ENCODE measurements around the gene BCL7C. TPM values are rescaled to one million over a fixed set of nuclear protein-coding genes. Genes with fewer than 3 reads are reported as not detected.
"Not testable (repeated sequence)": the region's sequence is repeated elsewhere in the genome, so short reads cannot be mapped to it uniquely, and the experiment has no call there.

The BCL7C gene
- total RNA-seq = 10 to 100 TPM; 18.0 to 45.3 (median 30.9) TPM
- polyA plus RNA-seq = 10 to 100 TPM in 2 of 3 donors, 1 to 10 TPM in 1; 7.7 to 88.3 (median 50.1) TPM
- long read RNA-seq, donor 1, transcript BCL7C-201 (6 exons, 1,740 nt) = major isoform, 16 of 19 reads
- long read RNA-seq, donor 1, partial matches to known transcripts = 0 of 19 reads
- long read RNA-seq, donor 1, other reads (novel, unspliced or antisense) = 0 of 19 reads
- long read RNA-seq, donor 2, transcript BCL7C-201 (6 exons, 1,740 nt) = major isoform, 13 of 18 reads
- long read RNA-seq, donor 2, partial matches to known transcripts = 5 of 18 reads
- long read RNA-seq, donor 2, other reads (novel, unspliced or antisense) = 0 of 18 reads
- long read RNA-seq, donor 3, transcript BCL7C-201 (6 exons, 1,740 nt) = major isoform, 10 of 10 reads
- long read RNA-seq, donor 3, partial matches to known transcripts = 0 of 10 reads
- long read RNA-seq, donor 3, other reads (novel, unspliced or antisense) = 0 of 10 reads
- long read RNA-seq, donor 4, transcript BCL7C-201 (6 exons, 1,740 nt) = major isoform, 6 of 9 reads
- long read RNA-seq, donor 4, partial matches to known transcripts = 2 of 9 reads
- long read RNA-seq, donor 4, other reads (novel, unspliced or antisense) = 1 of 9 reads
- long read RNA-seq, donor 5, transcript BCL7C-203 (6 exons, 1,603 nt) = minor isoform, 10 of 88 reads
- long read RNA-seq, donor 5, transcript BCL7C-201 (6 exons, 1,740 nt) = major isoform, 68 of 88 reads
- long read RNA-seq, donor 5, partial matches to known transcripts = 4 of 88 reads
- long read RNA-seq, donor 5, other reads (novel, unspliced or antisense) = 4 of 88 reads
- long read RNA-seq, donor 6, transcript BCL7C-201 (6 exons, 1,740 nt) = major isoform, 5 of 7 reads
- long read RNA-seq, donor 6, partial matches to known transcripts = 0 of 7 reads
- long read RNA-seq, donor 6, other reads (novel, unspliced or antisense) = 2 of 7 reads
- long read RNA-seq, donor 7, transcript BCL7C-201 (6 exons, 1,740 nt) = major isoform, 10 of 13 reads
- long read RNA-seq, donor 7, partial matches to known transcripts = 0 of 13 reads
- long read RNA-seq, donor 7, other reads (novel, unspliced or antisense) = 0 of 13 reads
- long read RNA-seq, donor 8, transcript BCL7C-201 (6 exons, 1,740 nt) = major isoform, 25 of 27 reads
- long read RNA-seq, donor 8, partial matches to known transcripts = 0 of 27 reads
- long read RNA-seq, donor 8, other reads (novel, unspliced or antisense) = 0 of 27 reads
- long read RNA-seq, donor 9, transcript BCL7C-201 (6 exons, 1,740 nt) = major isoform, 10 of 11 reads
- long read RNA-seq, donor 9, partial matches to known transcripts = 0 of 11 reads
- long read RNA-seq, donor 9, other reads (novel, unspliced or antisense) = 0 of 11 reads
- long read RNA-seq, donor 10, transcript BCL7C-201 (6 exons, 1,740 nt) = major isoform, 15 of 17 reads
- long read RNA-seq, donor 10, partial matches to known transcripts = 0 of 17 reads
- long read RNA-seq, donor 10, other reads (novel, unspliced or antisense) = 0 of 17 reads

GRCh38 chr16:30893744-30894539 lies at the start of gene BCL7C:
Gene BCL7C (minus strand): TSS chr16:30894077. CDS start chr16:30893944, 133 bp downstream.
- H3K4me1 ChIP-seq (replicated peaks in 1 of 2) = peaks cover 9 to 48% of the 10 kb centered on the region in 2 donors
- TF ChIP-seq POLR2A (IDR thresholded peaks at IDR 0.05) (peak; percentile 62 to 83), CTCF (IDR thresholded peaks at IDR 0.05) (peak in 4 of 6 experiments; percentile 19 to 45 (median 39))
- H3K27me3 ChIP-seq = no peaks in the 10 kb centered on the region
- H3K9me3 ChIP-seq (replicated peaks in 1 of 3) = no peaks in the 10 kb centered on the region
- DNase-seq = peak; percentile 90 to 96 (median 92)
- H3K36me3 ChIP-seq (replicated peaks in 1 of 2) = peaks cover 0 to 11% of the 10 kb centered on the region in 2 donors
- 0 to 1% (median 0%) methylated on average over 6 to 97 of the region's 97 CpGs for WGBS, 4 donors
- peak within 1 kb of the TSS in 3 of 4 donors; percentile 38 to 89 (median 76) for H3K4me3 ChIP-seq
- intact Hi-C loops (cut with DNase I) = no loop called here
- H3K27ac ChIP-seq = peak within 1 kb of the TSS in 4 of 5 donors; percentile 75 to 98 (median 88)

GRCh38 chr16:30942426-30942806 lies 48.5 kb upstream of the BCL7C start:
- Histone ChIP-seq H3K36me3 (replicated peaks in 1 of 2) (peaks cover 0 to 20% of the 10 kb centered on the region in 2 donors), H3K4me1 (replicated peaks in 1 of 2) (no peaks in the 10 kb centered on the region), H3K27ac (peak overlapping the region in 3 of 5 donors; percentile 13 to 69 (median 24)), H3K9me3 (replicated peaks in 1 of 3) (no peaks in the 10 kb centered on the region), H3K4me3 (no peak overlapping the region), H3K27me3 (no peaks in the 10 kb centered on the region)
- intact Hi-C loops (cut with DNase I) = no loop called here
- TF ChIP-seq CTCF (IDR thresholded peaks at IDR 0.05) (no peak), POLR2A (IDR thresholded peaks at IDR 0.05) (no peak)
- DNase-seq = no peak
- WGBS, 4 donors = 67 to 77% (median 71%) methylated on average over 1 to 4 of the region's 4 CpGs

GRCh38 chr16:30941600-30942425 lies 47.9 kb upstream of the BCL7C start:
- Histone ChIP-seq H3K36me3 (replicated peaks in 1 of 2) (peaks cover 0 to 20% of the 10 kb centered on the region in 2 donors), H3K27me3 (no peaks in the 10 kb centered on the region), H3K9me3 (replicated peaks in 1 of 3) (no peaks in the 10 kb centered on the region), H3K27ac (peak overlapping the region in 3 of 5 donors; percentile 13 to 69 (median 24)), H3K4me1 (replicated peaks in 1 of 2) (no peaks in the 10 kb centered on the region), H3K4me3 (no peak overlapping the region)
- peak; percentile 66 to 88 (median 80) for TF ChIP-seq CTCF (IDR thresholded peaks at IDR 0.05)
- no peak for TF ChIP-seq POLR2A (IDR thresholded peaks at IDR 0.05)
- peak; percentile 76 to 93 (median 85) for DNase-seq
- intact Hi-C loops (cut with DNase I) = no loop called here
- WGBS, 4 donors = 22 to 75% (median 48%) methylated on average over 4 to 15 of the region's 15 CpGs

GRCh38 chr16:30939571-30939970 lies 45.7 kb upstream of the BCL7C start:
- H3K9me3 ChIP-seq (replicated peaks in 1 of 3); intact Hi-C loops (cut with DNase I); DNase-seq; H3K27ac ChIP-seq; H3K4me3 ChIP-seq; H3K4me1 ChIP-seq (replicated peaks in 1 of 2); H3K27me3 ChIP-seq: not testable (repeated sequence)
- WGBS, 4 donors = 86 to 92% (median 92%) methylated on average over 8 of the region's 8 CpGs
- H3K36me3 ChIP-seq (replicated peaks in 1 of 2) = peaks cover 0 to 17% of the 10 kb centered on the region in 2 donors

Measured in adrenal gland (tissue), 19 donors.